NK-92 treated with Interleukin-12 subunit alpha and Interleukin-12 subunit beta, amount 100 ng/mL, for 24 hours (cell line): ENCODE measurements around the gene NUP35.
"Not testable (repeated sequence)": the region's sequence is repeated elsewhere in the genome, so short reads cannot be mapped to it uniquely, and the experiment has no call there.

ENCODE experiments used
- DNase-seq: peaks from one replicate; lab custom pipeline; 2025; lab: John Stamatoyannopoulos, UW

Gene NUP35

GRCh38 chr2:183134016-183134415 is 9.8 kb downstream of the NUP35 start:
- no peak for DNase-seq

- DNase-seq = no peak
Observed at GRCh38 chr2:183148955-183149354, 24.7 kb downstream of the NUP35 start.

GRCh38 chr2:183149489-183149888 is 25.2 kb downstream of the NUP35 start:
- DNase-seq = no peak

GRCh38 chr2:183152280-183152679 is 28.0 kb downstream of the NUP35 start:
- DNase-seq = not testable (repeated sequence)

- DNase-seq = no peak
Observed at GRCh38 chr2:183153967-183154366, 29.7 kb downstream of the NUP35 start.

- not testable (repeated sequence) for DNase-seq
Observed at GRCh38 chr2:183154772-183155171, 30.5 kb downstream of the NUP35 start.

GRCh38 chr2:183157131-183157530 is 32.9 kb downstream of the NUP35 start:
- DNase-seq = no peak

GRCh38 chr2:183162362-183162761 is 38.1 kb downstream of the NUP35 start:
- DNase-seq = no peak

- DNase-seq = no peak
Observed at GRCh38 chr2:183163821-183164649, 39.8 kb downstream of the NUP35 start.

GRCh38 chr2:183164650-183165015 is 40.4 kb downstream of the NUP35 start:
- DNase-seq = no peak

- DNase-seq = no peak
Observed at GRCh38 chr2:183166210-183166609, 42.0 kb downstream of the NUP35 start.

- DNase-seq = not testable (repeated sequence)
Observed at GRCh38 chr2:183166976-183167375, 42.7 kb downstream of the NUP35 start.

GRCh38 chr2:183172220-183172887 is 48.1 kb downstream of the NUP35 start:
- DNase-seq = no peak

- DNase-seq = no peak
Observed at GRCh38 chr2:183179156-183179555, 54.9 kb downstream of the NUP35 start.

GRCh38 chr2:183185534-183185933 is 61.3 kb downstream of the NUP35 start:
- no peak for DNase-seq

- no peak for DNase-seq
Observed at GRCh38 chr2:183186296-183186695, 62.1 kb downstream of the NUP35 start.

- DNase-seq = no peak
Observed at GRCh38 chr2:183186766-183187165, 62.5 kb downstream of the NUP35 start.

GRCh38 chr2:183192343-183192742 is 68.1 kb downstream of the NUP35 start:
- DNase-seq = no peak

GRCh38 chr2:183193904-183194303 is 69.7 kb downstream of the NUP35 start:
- no peak for DNase-seq

GRCh38 chr2:183195397-183195796 is 71.2 kb downstream of the NUP35 start:
- no peak for DNase-seq

- DNase-seq = no peak
Observed at GRCh38 chr2:183195998-183196409, 71.8 kb downstream of the NUP35 start.

GRCh38 chr2:183204397-183204796 is 80.2 kb downstream of the NUP35 start:
- no peak for DNase-seq

- no peak for DNase-seq
Observed at GRCh38 chr2:183207110-183207509, 82.9 kb downstream of the NUP35 start.
